GM23338 (cell line): ENCODE data around the gene ATXN7L1. TPM values are rescaled to one million over a fixed set of nuclear protein-coding genes. Genes with fewer than 3 reads are reported as not detected.

Experiments
- ATAC-seq: fragments of 200-7000 bp; cut with Tn5 transposase; 3 replicates; pipeline ENCODE4 v1.9.1; 2020
- DNase-seq: peaks from one replicate; pipeline ENCODE4 v3.0.0-alpha.2; 2015; ENCODE audit warnings: low spot score
- H2AFZ ChIP-seq: fragments of 200-600 bp; sonication (generic); 2 replicates; pipeline ENCODE4 v1.8.0; 2016; ENCODE audit warnings: antibody characterized with exemption, mild to moderate bottlenecking, moderate library complexity
- H3F3A ChIP-seq: fragments of 200-600 bp; sonication (generic); replicated peaks from 2 replicates; pipeline ENCODE4 v1.8.0; 2017; ENCODE audit warnings: antibody characterized with exemption, mixed run types, low read depth
- H3K27ac ChIP-seq: fragments of 200-600 bp; sonication (generic); 2 replicates; pipeline ENCODE4 v1.6.1; 2016; ENCODE audit warnings: low read depth
- H3K27me3 ChIP-seq: fragments of 200-600 bp; sonication (generic); 2 replicates; pipeline ENCODE4 v1.8.0; 2016; ENCODE audit warnings: mild to moderate bottlenecking, mixed run types, moderate library complexity; ENCODE audit not compliant: insufficient read depth
- H3K36me3 ChIP-seq: fragments of 200-600 bp; sonication (generic); 2 replicates; pipeline ENCODE4 v1.8.0; 2016; ENCODE audit warnings: mild to moderate bottlenecking; ENCODE audit not compliant: insufficient read depth
- H3K4me1 ChIP-seq: fragments of 200-600 bp; sonication (generic); 2 replicates; pipeline ENCODE4 v1.8.0; 2016; ENCODE audit warnings: mild to moderate bottlenecking, moderate library complexity; ENCODE audit not compliant: insufficient read depth
- H3K4me2 ChIP-seq: fragments of 200-600 bp; sonication (generic); 2 replicates; pipeline ENCODE4 v1.7.1; 2017; ENCODE audit warnings: mixed run types
- H3K4me3 ChIP-seq: fragments of 200-600 bp; sonication (generic); 2 replicates; pipeline ENCODE4 v1.6.1; 2016; ENCODE audit warnings: mixed run types
- H3K79me2 ChIP-seq: fragments of 200-600 bp; sonication (generic); replicated peaks from 2 replicates; pipeline ENCODE4 v1.8.0; 2017; ENCODE audit warnings: mild to moderate bottlenecking; ENCODE audit not compliant: insufficient read depth
- H3K9me2 ChIP-seq: fragments of 200-600 bp; sonication (generic); 2 replicates; pipeline ENCODE4 v1.8.0; 2017; ENCODE audit not compliant: insufficient read depth
- H4K20me1 ChIP-seq: fragments of 200-600 bp; sonication (generic); replicated peaks from 2 replicates; pipeline ENCODE4 v1.8.0; 2017; ENCODE audit warnings: mild to moderate bottlenecking; ENCODE audit not compliant: insufficient read depth
- H3K27ac Mint-ChIP-seq: 2 replicates; pipeline ENCODE4 v1.8.0; 2020; ENCODE audit warnings: inconsistent platforms, mild to moderate bottlenecking, moderate library complexity, mixed read lengths
- H3K27me3 Mint-ChIP-seq: 3 replicates; pipeline ENCODE4 v1.8.0; 2022; ENCODE audit warnings: low read depth, mild to moderate bottlenecking, moderate library complexity, mixed read lengths, inconsistent platforms; ENCODE audit not compliant: insufficient read depth, poor library complexity
- H3K36me3 Mint-ChIP-seq: 3 replicates; pipeline ENCODE4 v1.8.0; 2021; ENCODE audit warnings: low read depth, mild to moderate bottlenecking, inconsistent platforms, moderate library complexity, mixed read lengths
- H3K4me1 Mint-ChIP-seq: 3 replicates; pipeline ENCODE4 v1.8.0; 2020; ENCODE audit warnings: mild to moderate bottlenecking, inconsistent platforms, mixed read lengths
- H3K4me3 Mint-ChIP-seq: 3 replicates; pipeline ENCODE4 v1.8.0; 2021; ENCODE audit warnings: moderate library complexity, mild to moderate bottlenecking, inconsistent platforms, mixed read lengths
- H3K9me3 Mint-ChIP-seq: 3 replicates; pipeline ENCODE4 v1.8.0; 2020; ENCODE audit warnings: moderate library complexity, mild to moderate bottlenecking, inconsistent platforms, mixed read lengths
- CREB1 ChIP-seq: fragments of 250-450 bp; sonication (Bioruptor Pico); IDR thresholded peaks from 2 replicates; pipeline ENCODE4 v1.5.0; 2020; ENCODE audit warnings: low read depth, mild to moderate bottlenecking, moderate library complexity
- ETS1 ChIP-seq: IDR thresholded peaks from 2 replicates; pipeline ENCODE4 v1.6.1; 2016; ENCODE audit warnings: antibody characterized with exemption
- EZH2 ChIP-seq: fragments of 200-600 bp; sonication (generic); IDR thresholded peaks from one replicate; pipeline ENCODE4 v1.8.0; 2017; ENCODE audit warnings: antibody characterized with exemption, mild to moderate bottlenecking, low read depth; ENCODE audit not compliant: unreplicated experiment
- EZH2phosphoT487 ChIP-seq: fragments of 200-600 bp; sonication (generic); IDR thresholded peaks from one replicate; pipeline ENCODE4 v1.8.1; 2018; ENCODE audit warnings: antibody characterized with exemption; ENCODE audit not compliant: unreplicated experiment
- JUNB ChIP-seq: IDR thresholded peaks from one replicate; pipeline ENCODE4 v1.6.1; 2016; ENCODE audit warnings: antibody characterized with exemption; ENCODE audit not compliant: unreplicated experiment
- NANOG ChIP-seq: IDR thresholded peaks from 2 replicates; pipeline ENCODE4 v1.6.1; 2016; ENCODE audit warnings: antibody characterized with exemption, borderline replicate concordance
- POLR2AphosphoS5 ChIP-seq: IDR thresholded peaks from 2 replicates; pipeline ENCODE4 v1.6.1; 2016; ENCODE audit warnings: antibody characterized with exemption, low read depth
- REST ChIP-seq: IDR thresholded peaks from one replicate; pipeline ENCODE4 v1.6.1; 2018; ENCODE audit warnings: antibody characterized with exemption; ENCODE audit not compliant: unreplicated experiment
- STAT1 ChIP-seq: IDR thresholded peaks from one replicate; pipeline ENCODE4 v1.6.1; 2016; ENCODE audit warnings: antibody characterized with exemption; ENCODE audit not compliant: unreplicated experiment
- ZNF114 ChIP-seq: fragments of 250-450 bp; sonication (Bioruptor Pico); IDR thresholded peaks from 2 replicates; pipeline ENCODE4 v1.5.0; 2020; ENCODE audit warnings: mild to moderate bottlenecking, moderate library complexity
- ZNF331 ChIP-seq: fragments of 250-450 bp; sonication (Bioruptor Pico); IDR thresholded peaks from 2 replicates; pipeline ENCODE4 v1.5.0; 2020; ENCODE audit warnings: low read depth, mild to moderate bottlenecking, moderate library complexity
- ZNF462 ChIP-seq: fragments of 250-450 bp; sonication (Bioruptor Pico); IDR thresholded peaks from 2 replicates; pipeline ENCODE4 v1.5.0; 2020; ENCODE audit warnings: mild to moderate bottlenecking, moderate library complexity
- polyA plus RNA-seq: library from polyadenylated mRNA; unstranded; fragments of >200 nt; fragmentation: Nextera tagmentation; extraction: Ambion mirVana; gene quantifications from 2 replicates; pipeline ENCODE4 v1.2.1, GENCODE V29; 2016
- total RNA-seq: library from RNA; depleted of rRNA; stranded (reverse); fragments of >200 nt; shearing (Covaris generic); gene quantifications from 2 replicates; pipeline ENCODE4 v1.2.3, GENCODE V29; 2014
- TF ChIP-seq, protein P1 (sequence below), 2 experiments: fragments of 200-600 bp in 1 of 2; sonication (generic) in 1 of 2; conservative IDR thresholded peaks; 2 replicates each; pipeline versions ENCODE4 v1.5.1 to v1.6.1; 2016 to 2017; ENCODE audit warnings: antibody characterized with exemption in 2 of 2, low read depth in 2 of 2, mild to moderate bottlenecking in 2 of 2, moderate library complexity in 1 of 2

ATXN7L1 gene
- total and polyA plus RNA-seq, 2 experiments from 2014 or later = 22.8 to 29.8 TPM

- Mint-ChIP-seq H3K4me3 (no peak overlapping the region), H3K4me1 (0 out of 3 replicates have a peak, but pooled peaks cover 2% of the 10 kb centered on the region), H3K27ac (no peak overlapping the region), H3K36me3 (peaks cover 30% of the 10 kb centered on the region), H3K27me3 (peaks cover 3% of the 10 kb centered on the region), H3K9me3 (no peaks in the 10 kb centered on the region)
- ATAC-seq = no peak
- Histone ChIP-seq H3K79me2 (no peaks in the 10 kb centered on the region), H3K36me3 (no peaks in the 10 kb centered on the region; the same call in 1 of the 2 replicates), H3K27ac (no peak overlapping the region), H3F3A (no peaks in the 10 kb centered on the region), H3K27me3 (no peaks in the 10 kb centered on the region), H3K4me1 (no peaks in the 10 kb centered on the region), H3K9me2 (peaks cover 4% of the 10 kb centered on the region; the same call in 1 of the 2 replicates), H3K4me2 (no peak overlapping the region), H2AFZ (no peak overlapping the region), H4K20me1 (no peaks in the 10 kb centered on the region; the same call in 1 of the 2 replicates), H3K4me3 (no peak overlapping the region)
- no peak for DNase-seq
- no peak for TF ChIP-seq POLR2AphosphoS5
- TF ChIP-seq, protein P1, sequence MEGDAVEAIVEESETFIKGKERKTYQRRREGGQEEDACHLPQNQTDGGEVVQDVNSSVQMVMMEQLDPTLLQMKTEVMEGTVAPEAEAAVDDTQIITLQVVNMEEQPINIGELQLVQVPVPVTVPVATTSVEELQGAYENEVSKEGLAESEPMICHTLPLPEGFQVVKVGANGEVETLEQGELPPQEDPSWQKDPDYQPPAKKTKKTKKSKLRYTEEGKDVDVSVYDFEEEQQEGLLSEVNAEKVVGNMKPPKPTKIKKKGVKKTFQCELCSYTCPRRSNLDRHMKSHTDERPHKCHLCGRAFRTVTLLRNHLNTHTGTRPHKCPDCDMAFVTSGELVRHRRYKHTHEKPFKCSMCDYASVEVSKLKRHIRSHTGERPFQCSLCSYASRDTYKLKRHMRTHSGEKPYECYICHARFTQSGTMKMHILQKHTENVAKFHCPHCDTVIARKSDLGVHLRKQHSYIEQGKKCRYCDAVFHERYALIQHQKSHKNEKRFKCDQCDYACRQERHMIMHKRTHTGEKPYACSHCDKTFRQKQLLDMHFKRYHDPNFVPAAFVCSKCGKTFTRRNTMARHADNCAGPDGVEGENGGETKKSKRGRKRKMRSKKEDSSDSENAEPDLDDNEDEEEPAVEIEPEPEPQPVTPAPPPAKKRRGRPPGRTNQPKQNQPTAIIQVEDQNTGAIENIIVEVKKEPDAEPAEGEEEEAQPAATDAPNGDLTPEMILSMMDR (conservative IDR thresholded peaks at IDR 0.05; ENCODE audit: low read depth in 2 of 2) = no peak
- no peak for TF ChIP-seq EZH2
- no peak for TF ChIP-seq ZNF331 (CRISPR knock-in tag)
- no peak for TF ChIP-seq ZNF462 (CRISPR knock-in tag)
- no peak for TF ChIP-seq CREB1
- no peak for TF ChIP-seq JUNB
- no peak for TF ChIP-seq EZH2phosphoT487
- no peak for TF ChIP-seq ZNF114 (CRISPR knock-in tag)
- TF ChIP-seq STAT1 = no peak
- no peak for TF ChIP-seq ETS1
- TF ChIP-seq NANOG = no peak
- no peak for TF ChIP-seq REST
Measured at GRCh38 chr7:105916603-105917002, 40.2 kb upstream of the ATXN7L1 start.
